SK-N-SH treated with all-trans-retinoic acid at 6 μM for 48 hours (cell line): ENCODE results near the gene PKNOX2.

Experiments used
- ATAC-seq: fragments of 200-7000 bp; cut with Tn5 transposase; 3 replicates; pipeline ENCODE4 v1.9.1; 2020; ENCODE audit warnings: mild to moderate bottlenecking, moderate library complexity
- ARNTL ChIP-seq: fragments of 450-650 bp; formaldehyde crosslinking; IDR thresholded peaks from 2 replicates; pipeline ENCODE4 v1.5.0; 2020; ENCODE audit warnings: low read depth, mild to moderate bottlenecking, moderate library complexity, borderline replicate concordance
- BACH2 ChIP-seq: fragments of 250-450 bp; sonication (Bioruptor Pico); IDR thresholded peaks from 2 replicates; pipeline ENCODE4 v1.9.0; 2021; ENCODE audit warnings: mild to moderate bottlenecking, borderline replicate concordance
- CREB5 ChIP-seq: fragments of 250-450 bp; sonication (Bioruptor Pico); IDR thresholded peaks from 2 replicates; pipeline ENCODE4 v1.5.1; 2020; ENCODE audit warnings: low read depth, mild to moderate bottlenecking, moderate library complexity
- CSDC2 ChIP-seq: fragments of 250-450 bp; sonication (Bioruptor Pico); IDR thresholded peaks from 2 replicates; pipeline ENCODE4 v1.5.0; 2020; ENCODE audit warnings: mild to moderate bottlenecking, moderate library complexity
- CSRNP3 ChIP-seq: fragments of 250-450 bp; sonication (Bioruptor Pico); IDR thresholded peaks from 2 replicates; pipeline ENCODE4 v1.5.1; 2021; ENCODE audit warnings: mild to moderate bottlenecking, moderate library complexity
- GLIS3 ChIP-seq: fragments of 250-450 bp; sonication (Bioruptor Pico); IDR thresholded peaks from 2 replicates; pipeline ENCODE4 v1.5.0; 2020; ENCODE audit warnings: mild to moderate bottlenecking, moderate library complexity
- ISL1 ChIP-seq: fragments of 250-450 bp; sonication (Bioruptor Pico); IDR thresholded peaks from 2 replicates; pipeline ENCODE4 v2.1.2; 2022; ENCODE audit warnings: mild to moderate bottlenecking, moderate library complexity
- POU6F1 ChIP-seq: fragments of 250-450 bp; sonication (Bioruptor Pico); IDR thresholded peaks from 2 replicates; pipeline ENCODE4 v1.8.0; 2021; ENCODE audit warnings: low read depth, mild to moderate bottlenecking, moderate library complexity, borderline replicate concordance
- PPARA ChIP-seq: fragments of 250-450 bp; sonication (Bioruptor Pico); IDR thresholded peaks from 2 replicates; pipeline ENCODE4 v1.5.0; 2020; ENCODE audit warnings: mild to moderate bottlenecking, borderline replicate concordance
- RARB ChIP-seq: fragments of 250-450 bp; sonication (Bioruptor Pico); IDR thresholded peaks from 2 replicates; pipeline ENCODE4 v1.8.0; 2021; ENCODE audit warnings: mild to moderate bottlenecking, moderate library complexity
- SNAI2 ChIP-seq: fragments of 250-450 bp; sonication (Bioruptor Pico); IDR thresholded peaks from 2 replicates; pipeline ENCODE4 v1.5.0; 2020; ENCODE audit warnings: mild to moderate bottlenecking, moderate library complexity
- TOX ChIP-seq: fragments of 250-450 bp; sonication (Bioruptor Pico); IDR thresholded peaks from 2 replicates; pipeline ENCODE4 v1.8.0; 2021; ENCODE audit warnings: mild to moderate bottlenecking, moderate library complexity, borderline replicate concordance
- ZC3H10 ChIP-seq: fragments of 250-450 bp; sonication (Bioruptor Pico); IDR thresholded peaks from 2 replicates; pipeline ENCODE4 v1.5.1; 2021; ENCODE audit warnings: mild to moderate bottlenecking, moderate library complexity
- ZFP3 ChIP-seq: fragments of 250-450 bp; sonication (Bioruptor Pico); IDR thresholded peaks from 2 replicates; pipeline ENCODE4 v1.5.0; 2020; ENCODE audit warnings: mild to moderate bottlenecking, moderate library complexity
- ZFP30 ChIP-seq: fragments of 450-650 bp; formaldehyde crosslinking; IDR thresholded peaks from 2 replicates; pipeline ENCODE4 v1.5.0; 2022; ENCODE audit warnings: mild to moderate bottlenecking, moderate library complexity
- ZNF565 ChIP-seq: fragments of 450-650 bp; formaldehyde crosslinking; conservative IDR thresholded peaks from 2 replicates; pipeline ENCODE4 v1.5.0; 2020; ENCODE audit warnings: low read depth, mild to moderate bottlenecking, moderate library complexity
- ZNF70 ChIP-seq: fragments of 450-650 bp; formaldehyde crosslinking; IDR thresholded peaks from 2 replicates; pipeline ENCODE4 v1.5.0; 2020; ENCODE audit warnings: mild to moderate bottlenecking, moderate library complexity
- TF ChIP-seq, protein P1 (sequence below): fragments of 250-450 bp; sonication (Bioruptor Pico); IDR thresholded peaks from 2 replicates; pipeline ENCODE4 v1.8.0; 2020; ENCODE audit warnings: mild to moderate bottlenecking, moderate library complexity, borderline replicate concordance
- TF ChIP-seq, protein P2 (sequence below): fragments of 250-450 bp; sonication (Bioruptor Pico); IDR thresholded peaks from 2 replicates; pipeline ENCODE4 v1.5.0; 2020; ENCODE audit warnings: mild to moderate bottlenecking, moderate library complexity

PKNOX2 gene

DNA sequence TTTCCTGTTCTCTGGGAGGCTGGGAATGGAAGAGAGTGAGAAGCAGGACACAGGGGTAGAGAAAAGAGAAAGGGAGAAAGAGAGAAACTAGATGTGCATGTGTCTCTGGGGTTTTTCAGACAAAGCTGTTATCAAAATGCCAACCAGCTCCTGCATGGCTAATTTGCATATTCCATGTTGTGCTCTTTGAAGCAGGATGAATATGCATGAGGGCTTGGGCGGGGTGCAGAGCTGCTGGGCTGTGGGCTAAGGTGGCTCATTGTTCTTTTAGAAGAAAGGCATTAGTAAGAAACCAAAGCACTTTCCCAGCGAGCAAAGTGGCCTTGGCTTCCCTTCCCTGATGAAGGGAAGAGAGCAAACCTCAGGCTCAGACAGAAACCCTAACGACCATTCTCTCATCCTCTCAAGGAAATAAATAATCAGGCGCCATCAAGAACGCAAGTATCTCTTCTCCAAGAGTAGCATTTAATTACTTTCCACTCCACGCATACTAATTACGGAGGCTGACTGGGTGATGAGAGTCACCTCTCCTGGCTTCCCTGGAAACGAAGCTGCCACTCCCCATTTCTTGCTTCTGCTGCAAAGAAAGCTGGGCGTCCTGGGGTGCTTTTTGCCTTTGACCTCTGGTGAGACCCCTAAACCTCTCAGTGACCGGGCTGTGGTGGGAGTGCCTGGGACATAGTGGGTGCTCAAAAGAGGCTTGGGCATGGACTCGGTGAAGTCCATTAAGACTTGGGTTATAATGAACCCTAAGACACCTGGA is 277.3 kb downstream of the PKNOX2 start (continued):
- TF ChIP-seq, protein P1, sequence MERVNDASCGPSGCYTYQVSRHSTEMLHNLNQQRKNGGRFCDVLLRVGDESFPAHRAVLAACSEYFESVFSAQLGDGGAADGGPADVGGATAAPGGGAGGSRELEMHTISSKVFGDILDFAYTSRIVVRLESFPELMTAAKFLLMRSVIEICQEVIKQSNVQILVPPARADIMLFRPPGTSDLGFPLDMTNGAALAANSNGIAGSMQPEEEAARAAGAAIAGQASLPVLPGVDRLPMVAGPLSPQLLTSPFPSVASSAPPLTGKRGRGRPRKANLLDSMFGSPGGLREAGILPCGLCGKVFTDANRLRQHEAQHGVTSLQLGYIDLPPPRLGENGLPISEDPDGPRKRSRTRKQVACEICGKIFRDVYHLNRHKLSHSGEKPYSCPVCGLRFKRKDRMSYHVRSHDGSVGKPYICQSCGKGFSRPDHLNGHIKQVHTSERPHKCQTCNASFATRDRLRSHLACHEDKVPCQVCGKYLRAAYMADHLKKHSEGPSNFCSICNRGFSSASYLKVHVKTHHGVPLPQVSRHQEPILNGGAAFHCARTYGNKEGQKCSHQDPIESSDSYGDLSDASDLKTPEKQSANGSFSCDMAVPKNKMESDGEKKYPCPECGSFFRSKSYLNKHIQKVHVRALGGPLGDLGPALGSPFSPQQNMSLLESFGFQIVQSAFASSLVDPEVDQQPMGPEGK = no peak

GRCh38 chr11:125442946-125443345 is 278.4 kb downstream of the PKNOX2 start:
- no peak for ATAC-seq
- TF ChIP-seq ZFP3 (no peak), POU6F1 (CRISPR knock-in tag) (no peak), PPARA (CRISPR knock-in tag) (no peak), GLIS3 (no peak), RARB (CRISPR knock-in tag) (no peak), CSDC2 (no peak), BACH2 (CRISPR knock-in tag) (no peak), CREB5 (CRISPR knock-in tag) (no peak), SNAI2 (CRISPR knock-in tag) (no peak), TOX (CRISPR knock-in tag) (no peak), ZC3H10 (no peak), CSRNP3 (CRISPR knock-in tag) (no peak), ISL1 (no peak), ARNTL (CRISPR knock-in tag) (no peak), ZFP30 (CRISPR knock-in tag) (no peak)
- TF ChIP-seq, protein P2, sequence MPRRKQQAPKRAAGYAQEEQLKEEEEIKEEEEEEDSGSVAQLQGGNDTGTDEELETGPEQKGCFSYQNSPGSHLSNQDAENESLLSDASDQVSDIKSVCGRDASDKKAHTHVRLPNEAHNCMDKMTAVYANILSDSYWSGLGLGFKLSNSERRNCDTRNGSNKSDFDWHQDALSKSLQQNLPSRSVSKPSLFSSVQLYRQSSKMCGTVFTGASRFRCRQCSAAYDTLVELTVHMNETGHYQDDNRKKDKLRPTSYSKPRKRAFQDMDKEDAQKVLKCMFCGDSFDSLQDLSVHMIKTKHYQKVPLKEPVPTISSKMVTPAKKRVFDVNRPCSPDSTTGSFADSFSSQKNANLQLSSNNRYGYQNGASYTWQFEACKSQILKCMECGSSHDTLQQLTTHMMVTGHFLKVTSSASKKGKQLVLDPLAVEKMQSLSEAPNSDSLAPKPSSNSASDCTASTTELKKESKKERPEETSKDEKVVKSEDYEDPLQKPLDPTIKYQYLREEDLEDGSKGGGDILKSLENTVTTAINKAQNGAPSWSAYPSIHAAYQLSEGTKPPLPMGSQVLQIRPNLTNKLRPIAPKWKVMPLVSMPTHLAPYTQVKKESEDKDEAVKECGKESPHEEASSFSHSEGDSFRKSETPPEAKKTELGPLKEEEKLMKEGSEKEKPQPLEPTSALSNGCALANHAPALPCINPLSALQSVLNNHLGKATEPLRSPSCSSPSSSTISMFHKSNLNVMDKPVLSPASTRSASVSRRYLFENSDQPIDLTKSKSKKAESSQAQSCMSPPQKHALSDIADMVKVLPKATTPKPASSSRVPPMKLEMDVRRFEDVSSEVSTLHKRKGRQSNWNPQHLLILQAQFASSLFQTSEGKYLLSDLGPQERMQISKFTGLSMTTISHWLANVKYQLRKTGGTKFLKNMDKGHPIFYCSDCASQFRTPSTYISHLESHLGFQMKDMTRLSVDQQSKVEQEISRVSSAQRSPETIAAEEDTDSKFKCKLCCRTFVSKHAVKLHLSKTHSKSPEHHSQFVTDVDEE = no peak
- TF ChIP-seq, protein P1 = no peak

- no peak for ATAC-seq
- no peak for TF ChIP-seq PPARA (CRISPR knock-in tag)
- TF ChIP-seq, protein P2 = no peak
- TF ChIP-seq ZNF70 = no peak
- no peak for TF ChIP-seq SNAI2 (CRISPR knock-in tag)
- TF ChIP-seq, protein P1 = no peak
- no peak for TF ChIP-seq BACH2 (CRISPR knock-in tag)
- TF ChIP-seq ISL1 = no peak
- TF ChIP-seq ZNF565 (CRISPR knock-in tag) = no peak
These were observed 279.3 kb downstream of the PKNOX2 start for GRCh38 chr11:125443767-125444311.
